HepG2 (cell line): ENCODE measurements around the gene ART4. TPM values are rescaled to one million over a fixed set of nuclear protein-coding genes. Genes with fewer than 3 reads are reported as not detected.
A peak's percentile ranks its signal among the peaks of the same experiment; 100 is the strongest.

Experiments
- BRCA1 ChIP-seq: sonication (generic); formaldehyde crosslinking; IDR thresholded peaks from 2 replicates; pipeline ENCODE4 v1.4.0; 2020; ENCODE audit warnings: missing genetic modification reagents
- CC2D1A ChIP-seq: sonication (generic); formaldehyde crosslinking; IDR thresholded peaks from 2 replicates; pipeline ENCODE4 v1.8.1; 2023; ENCODE audit warnings: mild to moderate bottlenecking, missing genetic modification reagents
- CEBPZ ChIP-seq: IDR thresholded peaks from 2 replicates; pipeline ENCODE4 v1.6.1; 2012; ENCODE audit warnings: low read length, improper control_type of control experiment
- E2F5 ChIP-seq: sonication (generic); formaldehyde crosslinking; conservative IDR thresholded peaks from 2 replicates; pipeline ENCODE4 v1.4.0; 2020; ENCODE audit warnings: missing genetic modification reagents
- FIP1L1 ChIP-seq: fragments of 200-400 bp; formaldehyde crosslinking; IDR thresholded peaks from 2 replicates; pipeline ENCODE4 v1.6.1; 2018; ENCODE audit warnings: low read depth, mild to moderate bottlenecking, low read length, moderate library complexity, borderline replicate concordance; ENCODE audit not compliant: insufficient read depth
- KMT2A ChIP-seq: sonication (generic); formaldehyde crosslinking; IDR thresholded peaks from 2 replicates; pipeline ENCODE4 v1.4.0; 2020; ENCODE audit warnings: missing genetic modification reagents
- ONECUT2 ChIP-seq: sonication (generic); formaldehyde crosslinking; IDR thresholded peaks from 2 replicates; pipeline ENCODE4 v1.4.0; 2020; ENCODE audit warnings: missing genetic modification reagents
- PBX2 ChIP-seq: IDR thresholded peaks from 2 replicates; pipeline ENCODE4 v1.6.1; 2016; ENCODE audit warnings: control low read depth
- PHF5A ChIP-seq: IDR thresholded peaks from one replicate; pipeline ENCODE4 v1.6.1; 2018; ENCODE audit warnings: low read depth, missing genetic modification reagents; ENCODE audit not compliant: unreplicated experiment
- POGZ ChIP-seq: sonication (generic); formaldehyde crosslinking; IDR thresholded peaks from 2 replicates; pipeline ENCODE4 v1.4.0; 2020; ENCODE audit warnings: mild to moderate bottlenecking, missing genetic modification reagents
- REL ChIP-seq: sonication (generic); formaldehyde crosslinking; conservative IDR thresholded peaks from 2 replicates; pipeline ENCODE4 v1.8.0; 2022; ENCODE audit warnings: mild to moderate bottlenecking, missing genetic modification reagents, moderate library complexity
- TP53 ChIP-seq: sonication (generic); formaldehyde crosslinking; conservative IDR thresholded peaks from 2 replicates; pipeline ENCODE4 v1.4.0; 2020; ENCODE audit warnings: missing genetic modification reagents
- ZFP36L2 ChIP-seq: sonication (generic); formaldehyde crosslinking; IDR thresholded peaks from 2 replicates; pipeline ENCODE4 v1.4.0; 2020; ENCODE audit warnings: missing genetic modification reagents
- ZNF101 ChIP-seq: sonication (generic); formaldehyde crosslinking; IDR thresholded peaks from 2 replicates; pipeline ENCODE4 v1.4.0; 2020; ENCODE audit warnings: mild to moderate bottlenecking, low read depth, missing genetic modification reagents, borderline replicate concordance
- ZNF18 ChIP-seq: sonication (generic); formaldehyde crosslinking; IDR thresholded peaks from 2 replicates; pipeline ENCODE4 v1.8.0; 2022; ENCODE audit warnings: mild to moderate bottlenecking, missing genetic modification reagents; ENCODE audit not compliant: insufficient replicate concordance
- ZNF331 ChIP-seq: sonication (generic); formaldehyde crosslinking; IDR thresholded peaks from 2 replicates; pipeline ENCODE4 v1.4.0; 2020; ENCODE audit warnings: missing genetic modification reagents
- ZNF543 ChIP-seq: sonication (generic); formaldehyde crosslinking; IDR thresholded peaks from 2 replicates; pipeline ENCODE4 v1.4.0; 2020; ENCODE audit warnings: mild to moderate bottlenecking, missing genetic modification reagents
- ZNF639 ChIP-seq: conservative IDR thresholded peaks from 2 replicates; pipeline ENCODE4 v1.6.1; 2018; ENCODE audit warnings: missing genetic modification reagents
- ZNF710 ChIP-seq: sonication (generic); formaldehyde crosslinking; IDR thresholded peaks from 2 replicates; pipeline ENCODE4 v1.5.0; 2020; ENCODE audit warnings: mild to moderate bottlenecking, missing genetic modification reagents, borderline replicate concordance
- ZSCAN12 ChIP-seq: sonication (generic); formaldehyde crosslinking; IDR thresholded peaks from 2 replicates; pipeline ENCODE4 v1.9.0; 2021; ENCODE audit warnings: mild to moderate bottlenecking, missing genetic modification reagents
- polyA plus RNA-seq, 8 experiments: library from polyadenylated mRNA; depleted of rRNA in 3 of 8; stranded (reverse) in 7 of 8; unstranded in 1 of 8; fragments of >200 nt; fragmentation: Illumina TruSeq in 4 of 8; extraction: Trizol in 4 of 8; gene quantifications; 2 replicates each; pipeline versions ENCODE4 v1.2.1 to v1.2.3, GENCODE V29; 2011 to 2016; ENCODE audit warnings: low read depth in 4 of 8, missing spikeins in 1 of 8, mixed read lengths in 1 of 8; ENCODE audit not compliant: insufficient read depth in 1 of 8
- total RNA-seq, 5 experiments: library from RNA; depleted of rRNA; stranded (reverse); fragments of >200 nt; fragmentation: Illumina TruSeq; extraction: Trizol; gene quantifications; 2 replicates each; pipeline ENCODE4 v1.2.3, GENCODE V29; 2016; ENCODE audit warnings: low read depth in 1 of 5

Gene ART4
- total and polyA plus RNA-seq, 2 of the 13 experiments (the other 11 are each of a cell fraction or from before 2014, with no cell fraction given): 17.6 to 20.3 TPM

GRCh38 chr12:14843425-14843887 lies at the start of gene ART4 (continued):
- TF ChIP-seq PBX2 (CRISPR knock-in tag) (no peak), FIP1L1 (no peak), ZNF18 (CRISPR knock-in tag) (no peak), BRCA1 (no peak), ZNF543 (no peak), REL (CRISPR knock-in tag) (no peak), CC2D1A (no peak), POGZ (CRISPR knock-in tag) (peak; percentile 62), ONECUT2 (CRISPR knock-in tag) (no peak), ZNF710 (0 out of 2 replicates have a peak, but pooled peaks have one; percentile 78), E2F5 (CRISPR knock-in tag) (no peak), KMT2A (CRISPR knock-in tag) (peak; percentile 62; the same call in 1 of the 2 replicates), TP53 (CRISPR knock-in tag) (no peak), PHF5A (no peak), ZFP36L2 (CRISPR knock-in tag) (no peak), ZSCAN12 (CRISPR knock-in tag) (no peak; the same call in 1 of the 2 replicates), CEBPZ (no peak), ZNF101 (CRISPR knock-in tag) (no peak; the same call in 1 of the 2 replicates), ZNF639 (CRISPR knock-in tag) (no peak), ZNF331 (CRISPR knock-in tag) (no peak)
